Lower leg skin (tissue), 4 donors: ENCODE data around the gene BMP7. TPM values are rescaled to one million over a fixed set of nuclear protein-coding genes. Genes with fewer than 3 reads are reported as not detected.

Experiments
- DNase-seq, 2 donors: peaks; one replicate each; pipeline ENCODE4 v3.0.0-alpha.2; 2019; ENCODE audit warnings: low spot score in 2 of 2
- H3K4me3 ChIP-seq: fragments of 200-600 bp; sonication (generic); 2 replicates; pipeline ENCODE4 v1.5.1; 2017; ENCODE audit warnings: mild to moderate bottlenecking, low read depth; ENCODE audit not compliant: poor library complexity, severe bottlenecking
- CTCF ChIP-seq, 3 donors: fragments of 450-650 bp; IDR thresholded peaks; one replicate each; pipeline ENCODE4 v1.5.1; 2016; ENCODE audit warnings: antibody characterized with exemption in 3 of 3, mild to moderate bottlenecking in 3 of 3, moderate library complexity in 2 of 3
- POLR2A ChIP-seq, 2 donors: fragments of 450-650 bp; IDR thresholded peaks; one replicate each; pipeline ENCODE4 v1.6.1; 2016 to 2017; ENCODE audit warnings: antibody characterized with exemption in 2 of 2, mild to moderate bottlenecking in 1 of 2, moderate library complexity in 1 of 2
- WGBS, 2 donors: methylation state at CpG; one replicate each; pipeline ENCODE4 v1.1.5; 2018; 5-methylcytosine and 5-hydroxymethylcytosine counted together
- intact Hi-C: fragments of 100-400 bp; cut with DNase I; formaldehyde crosslinking; loops from one replicate; pipeline ENCODE4 v1.15.0; 2023; ENCODE audit warnings: low total_unique reads
- total RNA-seq, 4 donors: library from RNA; depleted of rRNA; stranded (reverse); fragments of >200 nt; gene quantifications; one replicate each; pipeline ENCODE4 v1.1.0, GENCODE V29; 2016

BMP7 gene
- total RNA-seq, 4 donors from 2014 or later: 40.5 to 66.3 (median 46.8) TPM

- intact Hi-C loops: no loop called here
Measured at GRCh38 chr20:57291003-57291402, 24.6 kb upstream of the BMP7 start.

GRCh38 chr20:57290178-57290484 lies 23.7 kb upstream of the BMP7 start:
- no peak for DNase-seq
- intact Hi-C loops: no loop called here
- no peak overlapping the region for H3K4me3 ChIP-seq
- TF ChIP-seq CTCF (IDR thresholded peaks at IDR 0.05): no peak
- 62 to 66% methylated on average over 5 of the region's 5 CpGs for WGBS, 2 donors

More at GRCh38 chr20:57291003-57291402, 24.6 kb upstream of the BMP7 start:
- 38 to 45% methylated on average over 10 of the region's 10 CpGs for WGBS, 2 donors
- no peak for TF ChIP-seq CTCF (IDR thresholded peaks at IDR 0.05)
- TF ChIP-seq POLR2A (IDR thresholded peaks at IDR 0.05): no peak
- H3K4me3 ChIP-seq: no peak overlapping the region
- DNase-seq: no peak

- WGBS, 2 donors: 53 to 56% methylated on average over 8 of the region's 8 CpGs
- DNase-seq: no peak
- no peak overlapping the region for H3K4me3 ChIP-seq
- no peak for TF ChIP-seq POLR2A (IDR thresholded peaks at IDR 0.05)
- no peak for TF ChIP-seq CTCF (IDR thresholded peaks at IDR 0.05)
- intact Hi-C loops: no loop called here
Measured at GRCh38 chr20:57289391-57290177, 23.1 kb upstream of the BMP7 start.

GRCh38 chr20:57288651-57289277 lies 22.3 kb upstream of the BMP7 start:
- intact Hi-C loops: no loop called here
- TF ChIP-seq CTCF (IDR thresholded peaks at IDR 0.05): no peak
- TF ChIP-seq POLR2A (IDR thresholded peaks at IDR 0.05): no peak
- DNase-seq: no peak
- 25 to 27% methylated on average over 16 of the region's 16 CpGs for WGBS, 2 donors
- no peak overlapping the region for H3K4me3 ChIP-seq

- DNase-seq: no peak
- 49 to 57% methylated on average over 6 of the region's 6 CpGs for WGBS, 2 donors
- no peak overlapping the region for H3K4me3 ChIP-seq
- intact Hi-C loops: no loop called here
- TF ChIP-seq CTCF (IDR thresholded peaks at IDR 0.05): no peak
- no peak for TF ChIP-seq POLR2A (IDR thresholded peaks at IDR 0.05)
Measured at GRCh38 chr20:57287901-57288300, 21.5 kb upstream of the BMP7 start.
